ENCODE results near the gene ALKBH2.

Gene ALKBH2

GRCh38 chr12:109126784-109127183, 33.5 kb upstream of the ALKBH2 start:
- Histone ChIP-seq H3K27me3 (ENCODE audit: insufficient read depth, low read length, poor library complexity, severe bottlenecking) (no peaks in the 10 kb centered on the region), H3K4me1 (ENCODE audit: insufficient read depth, low read length, poor library complexity, severe bottlenecking) (no peaks in the 10 kb centered on the region), H3K79me2 (ENCODE audit: insufficient read depth, low read length) (no peaks in the 10 kb centered on the region), H3F3A (ENCODE audit: low read depth) (no peaks in the 10 kb centered on the region), H2AFZ (ENCODE audit: low read length) (no peak overlapping the region), H3K4me2 (ENCODE audit: low read depth, low read length, poor library complexity, severe bottlenecking) (no peak overlapping the region), H3K4me3 (ENCODE audit: low read length, poor library complexity, severe bottlenecking) (no peak overlapping the region), H3K9me2 (replicated peaks; ENCODE audit: low read depth, low read length) (no peaks in the 10 kb centered on the region), H4K20me1 (ENCODE audit: insufficient read depth, low read length, poor library complexity, severe bottlenecking) (no peaks in the 10 kb centered on the region), H3K36me3 (ENCODE audit: insufficient read depth, low read length) (no peaks in the 10 kb centered on the region), H3K9ac (ENCODE audit: low read depth, low read length, poor library complexity, severe bottlenecking) (no peak overlapping the region), H3K9me3 (ENCODE audit: insufficient read depth, low read depth, low read length) (no peaks in the 10 kb centered on the region)
- no peak for TF ChIP-seq EZH2phosphoT487 (IDR thresholded peaks at IDR 0.05; ENCODE audit: borderline replicate concordance)
- no peak for TF ChIP-seq CTCF (conservative IDR thresholded peaks at IDR 0.05; ENCODE audit: low read length)

- no peaks in the 10 kb centered on the region for H3K79me2 ChIP-seq (ENCODE audit: insufficient read depth, low read length)
- H4K20me1 ChIP-seq (ENCODE audit: insufficient read depth, low read length, poor library complexity, severe bottlenecking) = no peaks in the 10 kb centered on the region
- H3K4me2 ChIP-seq (ENCODE audit: low read depth, low read length, poor library complexity, severe bottlenecking) = no peak overlapping the region
- H3K27me3 ChIP-seq (ENCODE audit: insufficient read depth, low read length, poor library complexity, severe bottlenecking) = no peaks in the 10 kb centered on the region
- no peak overlapping the region for H3K4me3 ChIP-seq (ENCODE audit: low read length, poor library complexity, severe bottlenecking)
- H3K9me3 ChIP-seq (ENCODE audit: insufficient read depth, low read depth, low read length) = no peaks in the 10 kb centered on the region
- no peak for TF ChIP-seq EZH2phosphoT487 (IDR thresholded peaks at IDR 0.05; ENCODE audit: borderline replicate concordance)
- no peak for TF ChIP-seq CTCF (conservative IDR thresholded peaks at IDR 0.05; ENCODE audit: low read length)
- no peaks in the 10 kb centered on the region for H3K9me2 ChIP-seq (replicated peaks; ENCODE audit: low read depth, low read length)
- H3K9ac ChIP-seq (ENCODE audit: low read depth, low read length, poor library complexity, severe bottlenecking) = no peak overlapping the region
- no peaks in the 10 kb centered on the region for H3K36me3 ChIP-seq (ENCODE audit: insufficient read depth, low read length)
- no peaks in the 10 kb centered on the region for H3F3A ChIP-seq (ENCODE audit: low read depth)
- H3K4me1 ChIP-seq (ENCODE audit: insufficient read depth, low read length, poor library complexity, severe bottlenecking) = no peaks in the 10 kb centered on the region
- H2AFZ ChIP-seq (ENCODE audit: low read length) = no peak overlapping the region
Measured at GRCh38 chr12:109125791-109126190, 32.5 kb upstream of the ALKBH2 start.

- no peaks in the 10 kb centered on the region for H3K4me1 ChIP-seq (ENCODE audit: insufficient read depth, low read length, poor library complexity, severe bottlenecking)
- no peaks in the 10 kb centered on the region for H4K20me1 ChIP-seq (ENCODE audit: insufficient read depth, low read length, poor library complexity, severe bottlenecking)
- no peak overlapping the region for H2AFZ ChIP-seq (ENCODE audit: low read length)
- H3K4me2 ChIP-seq (ENCODE audit: low read depth, low read length, poor library complexity, severe bottlenecking) = no peak overlapping the region
- H3K9me2 ChIP-seq (replicated peaks; ENCODE audit: low read depth, low read length) = no peaks in the 10 kb centered on the region
- no peaks in the 10 kb centered on the region for H3K27me3 ChIP-seq (ENCODE audit: insufficient read depth, low read length, poor library complexity, severe bottlenecking)
- H3K9ac ChIP-seq (ENCODE audit: low read depth, low read length, poor library complexity, severe bottlenecking) = no peak overlapping the region
- H3K4me3 ChIP-seq (ENCODE audit: low read length, poor library complexity, severe bottlenecking) = no peak overlapping the region
- TF ChIP-seq EZH2phosphoT487 (IDR thresholded peaks at IDR 0.05; ENCODE audit: borderline replicate concordance) (no peak), CTCF (conservative IDR thresholded peaks at IDR 0.05; ENCODE audit: low read length) (no peak)
- no peaks in the 10 kb centered on the region for H3K36me3 ChIP-seq (ENCODE audit: insufficient read depth, low read length)
- H3F3A ChIP-seq (ENCODE audit: low read depth) = no peaks in the 10 kb centered on the region
- no peaks in the 10 kb centered on the region for H3K9me3 ChIP-seq (ENCODE audit: insufficient read depth, low read depth, low read length)
- no peaks in the 10 kb centered on the region for H3K79me2 ChIP-seq (ENCODE audit: insufficient read depth, low read length)
Measured at GRCh38 chr12:109124878-109125648, 31.8 kb upstream of the ALKBH2 start.
